Transverse colon (tissue), 3 donors: ENCODE measurements around the gene DCST1.

Source experiments
- EP300 ChIP-seq: sonication (generic); formaldehyde crosslinking; IDR thresholded peaks from one replicate; pipeline ENCODE4 v1.6.1; 2017; ENCODE audit warnings: antibody characterized with exemption, low read depth
- POLR2A ChIP-seq: fragments of 450-650 bp; IDR thresholded peaks from one replicate; pipeline ENCODE4 v1.6.1; 2016; ENCODE audit warnings: antibody characterized with exemption, mild to moderate bottlenecking, moderate library complexity
- TF ChIP-seq, protein P1 (sequence below), 5 experiments: fragments of 200-600 bp in 3 of 5; fragments of 450-650 bp in 2 of 5; sonication (generic) in 3 of 5; IDR thresholded peaks; 1 replicate in 2 of 5; 2 replicates in 3 of 5; pipeline ENCODE4 v1.5.1; 2016 to 2017; ENCODE audit warnings: antibody characterized with exemption in 5 of 5, inconsistent platforms in 3 of 5, mild to moderate bottlenecking in 2 of 5, moderate library complexity in 1 of 5

DNA sequence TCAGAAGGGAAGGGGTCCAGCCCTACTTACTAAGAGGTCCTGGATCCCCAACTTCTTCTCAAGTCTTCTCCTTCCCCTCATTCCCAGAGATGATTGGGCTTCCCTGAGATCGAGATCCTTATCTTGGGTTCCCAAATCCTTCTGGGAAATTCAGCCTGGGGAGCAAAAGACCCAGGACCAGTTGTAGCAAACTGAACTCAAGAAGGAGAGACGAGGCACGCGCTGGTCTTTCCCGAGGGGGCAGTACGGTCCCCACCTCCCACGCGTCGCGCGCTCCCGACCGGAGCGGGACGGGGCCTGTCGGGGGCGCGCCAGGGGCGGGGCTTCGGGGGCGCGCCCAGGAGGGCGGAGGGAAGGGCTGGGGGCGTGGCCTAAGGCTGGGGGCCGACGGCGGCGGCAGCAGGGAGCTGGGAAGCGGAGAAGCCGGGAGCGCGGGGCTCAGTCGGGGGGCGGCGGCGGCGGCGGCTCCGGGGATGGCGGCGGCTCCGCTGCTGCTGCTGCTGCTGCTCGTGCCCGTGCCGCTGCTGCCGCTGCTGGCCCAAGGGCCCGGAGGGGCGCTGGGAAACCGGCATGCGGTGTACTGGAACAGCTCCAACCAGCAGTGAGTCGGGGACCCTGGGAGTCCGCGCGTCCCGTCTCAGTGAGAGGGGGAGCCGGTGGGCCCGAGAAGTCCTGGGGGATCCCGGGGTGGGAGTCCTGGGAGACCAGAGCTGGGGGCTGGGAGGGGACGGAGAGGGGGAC lies 45.0 kb downstream of the DCST1 start, which contains the start of gene EFNA3:
- TF ChIP-seq, protein P1, sequence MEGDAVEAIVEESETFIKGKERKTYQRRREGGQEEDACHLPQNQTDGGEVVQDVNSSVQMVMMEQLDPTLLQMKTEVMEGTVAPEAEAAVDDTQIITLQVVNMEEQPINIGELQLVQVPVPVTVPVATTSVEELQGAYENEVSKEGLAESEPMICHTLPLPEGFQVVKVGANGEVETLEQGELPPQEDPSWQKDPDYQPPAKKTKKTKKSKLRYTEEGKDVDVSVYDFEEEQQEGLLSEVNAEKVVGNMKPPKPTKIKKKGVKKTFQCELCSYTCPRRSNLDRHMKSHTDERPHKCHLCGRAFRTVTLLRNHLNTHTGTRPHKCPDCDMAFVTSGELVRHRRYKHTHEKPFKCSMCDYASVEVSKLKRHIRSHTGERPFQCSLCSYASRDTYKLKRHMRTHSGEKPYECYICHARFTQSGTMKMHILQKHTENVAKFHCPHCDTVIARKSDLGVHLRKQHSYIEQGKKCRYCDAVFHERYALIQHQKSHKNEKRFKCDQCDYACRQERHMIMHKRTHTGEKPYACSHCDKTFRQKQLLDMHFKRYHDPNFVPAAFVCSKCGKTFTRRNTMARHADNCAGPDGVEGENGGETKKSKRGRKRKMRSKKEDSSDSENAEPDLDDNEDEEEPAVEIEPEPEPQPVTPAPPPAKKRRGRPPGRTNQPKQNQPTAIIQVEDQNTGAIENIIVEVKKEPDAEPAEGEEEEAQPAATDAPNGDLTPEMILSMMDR (IDR thresholded peaks at IDR 0.05) = no peak
- TF ChIP-seq EP300 (no peak), POLR2A (peak; percentile 19)
